Tibial nerve (tissue), 4 donors: Measurements from ENCODE around the gene ZNF138. TPM values are rescaled to one million over a fixed set of nuclear protein-coding genes. Genes with fewer than 3 reads are reported as not detected.

ENCODE experiments used
- DNase-seq, 2 donors: peaks; one replicate each; pipeline ENCODE4 v3.0.0-alpha.2; 2019; ENCODE audit warnings: low spot score in 2 of 2
- H3K27ac ChIP-seq, 4 donors: fragments of 200-600 bp; sonication (generic) in 3 of 4; one replicate each; pipeline ENCODE4 v1.5.1; 2017 to 2019; ENCODE audit warnings: mild to moderate bottlenecking in 1 of 4
- H3K27me3 ChIP-seq, 2 donors: fragments of 200-600 bp; sonication (generic) in 1 of 2; one replicate each; pipeline versions ENCODE4 v1.5.1 to v1.6.0; 2017 to 2019
- H3K36me3 ChIP-seq, 3 donors: fragments of 200-600 bp; sonication (generic); one replicate each; pipeline ENCODE4 v1.5.1; 2018 to 2019
- H3K4me1 ChIP-seq, 4 donors: fragments of 200-600 bp; sonication (generic) in 3 of 4; one replicate each; pipeline ENCODE4 v1.5.1; 2017 to 2019
- H3K4me3 ChIP-seq, 4 donors: fragments of 200-600 bp; sonication (generic) in 3 of 4; one replicate each; pipeline ENCODE4 v1.5.1; 2017 to 2019; ENCODE audit warnings: mild to moderate bottlenecking in 1 of 4, moderate library complexity in 1 of 4
- H3K9me3 ChIP-seq, 4 donors: fragments of 200-600 bp; sonication (generic) in 3 of 4; one replicate each; pipeline ENCODE4 v1.5.1; 2017 to 2019
- CTCF ChIP-seq, 5 experiments: fragments of 200-600 bp in 3 of 5; fragments of 450-650 bp in 2 of 5; sonication (generic) in 3 of 5; IDR thresholded peaks; one replicate each; pipeline ENCODE4 v1.5.1; 2016 to 2019; ENCODE audit warnings: antibody characterized with exemption in 5 of 5, mild to moderate bottlenecking in 3 of 5, moderate library complexity in 2 of 5
- EP300 ChIP-seq, 2 donors: sonication (generic); formaldehyde crosslinking; IDR thresholded peaks; one replicate each; pipeline ENCODE4 v1.6.1; 2017; ENCODE audit warnings: antibody characterized with exemption in 2 of 2, mild to moderate bottlenecking in 1 of 2
- POLR2A ChIP-seq, 2 donors: fragments of 450-650 bp; IDR thresholded peaks; one replicate each; pipeline ENCODE4 v1.6.1; 2017; ENCODE audit warnings: antibody characterized with exemption in 2 of 2, mild to moderate bottlenecking in 2 of 2, moderate library complexity in 2 of 2
- WGBS, 2 donors: methylation state at CpG; one replicate each; pipeline ENCODE4 v1.1.5; 2018; 5-methylcytosine and 5-hydroxymethylcytosine counted together
- total RNA-seq, 4 donors: library from RNA; depleted of rRNA; stranded (reverse); fragments of >200 nt; gene quantifications; one replicate each; pipeline ENCODE4 v1.1.0, GENCODE V29; 2016

ZNF138 gene
- total RNA-seq, 4 donors from 2014 or later = 9.9 to 14.7 (median 13.3) TPM

GRCh38 chr7:64878684-64879083 lies 84.5 kb downstream of the ZNF138 start:
- H3K27me3 ChIP-seq = peaks cover 0 to 2% of the 10 kb centered on the region in 2 donors
- no peaks in the 10 kb centered on the region for H3K36me3 ChIP-seq
- H3K9me3 ChIP-seq = peaks cover 0 to 17% (median 0%) of the 10 kb centered on the region in 4 donors
- DNase-seq = peak in 1 of 2 donors; percentile 2
- H3K4me1 ChIP-seq = peaks cover 0 to 12% (median 0%) of the 10 kb centered on the region in 4 donors
- H3K27ac ChIP-seq = no peak overlapping the region
- H3K4me3 ChIP-seq = no peak overlapping the region
- no peak for TF ChIP-seq EP300 (IDR thresholded peaks at IDR 0.05)
- TF ChIP-seq CTCF (IDR thresholded peaks at IDR 0.05) = no peak
- no peak for TF ChIP-seq POLR2A (IDR thresholded peaks at IDR 0.05)
- WGBS, 2 donors = 72 to 80% methylated on average over 5 of the region's 5 CpGs

GRCh38 chr7:64879086-64879730 lies 85.0 kb downstream of the ZNF138 start:
- peak in 1 of 2 donors; percentile 2 for DNase-seq
- no peak overlapping the region for H3K27ac ChIP-seq
- TF ChIP-seq CTCF (IDR thresholded peaks at IDR 0.05) (no peak), EP300 (IDR thresholded peaks at IDR 0.05) (no peak), POLR2A (IDR thresholded peaks at IDR 0.05) (no peak)

GRCh38 chr7:64879800-64880199 lies 85.6 kb downstream of the ZNF138 start:
- Histone ChIP-seq H3K27ac (no peak overlapping the region), H3K27me3 (peaks cover 0 to 4% of the 10 kb centered on the region in 2 donors), H3K4me1 (peaks cover 0 to 12% (median 0%) of the 10 kb centered on the region in 4 donors), H3K9me3 (peaks cover 0 to 17% (median 0%) of the 10 kb centered on the region in 4 donors), H3K36me3 (no peaks in the 10 kb centered on the region), H3K4me3 (no peak overlapping the region)
- 95 to 96% methylated on average over 17 of the region's 17 CpGs for WGBS, 2 donors
- peak in 1 of 2 donors; percentile 2 for DNase-seq
- no peak for TF ChIP-seq CTCF (IDR thresholded peaks at IDR 0.05)
- TF ChIP-seq EP300 (IDR thresholded peaks at IDR 0.05) = no peak
- TF ChIP-seq POLR2A (IDR thresholded peaks at IDR 0.05) = no peak

More at GRCh38 chr7:64879086-64879730, 85.0 kb downstream of the ZNF138 start:
- Histone ChIP-seq H3K36me3 (no peaks in the 10 kb centered on the region), H3K9me3 (peaks cover 0 to 17% (median 0%) of the 10 kb centered on the region in 4 donors), H3K4me1 (peaks cover 0 to 12% (median 0%) of the 10 kb centered on the region in 4 donors), H3K27me3 (peaks cover 0 to 4% of the 10 kb centered on the region in 2 donors), H3K4me3 (no peak overlapping the region)
- WGBS, 2 donors = 76 to 78% methylated on average over 9 of the region's 9 CpGs

DNA sequence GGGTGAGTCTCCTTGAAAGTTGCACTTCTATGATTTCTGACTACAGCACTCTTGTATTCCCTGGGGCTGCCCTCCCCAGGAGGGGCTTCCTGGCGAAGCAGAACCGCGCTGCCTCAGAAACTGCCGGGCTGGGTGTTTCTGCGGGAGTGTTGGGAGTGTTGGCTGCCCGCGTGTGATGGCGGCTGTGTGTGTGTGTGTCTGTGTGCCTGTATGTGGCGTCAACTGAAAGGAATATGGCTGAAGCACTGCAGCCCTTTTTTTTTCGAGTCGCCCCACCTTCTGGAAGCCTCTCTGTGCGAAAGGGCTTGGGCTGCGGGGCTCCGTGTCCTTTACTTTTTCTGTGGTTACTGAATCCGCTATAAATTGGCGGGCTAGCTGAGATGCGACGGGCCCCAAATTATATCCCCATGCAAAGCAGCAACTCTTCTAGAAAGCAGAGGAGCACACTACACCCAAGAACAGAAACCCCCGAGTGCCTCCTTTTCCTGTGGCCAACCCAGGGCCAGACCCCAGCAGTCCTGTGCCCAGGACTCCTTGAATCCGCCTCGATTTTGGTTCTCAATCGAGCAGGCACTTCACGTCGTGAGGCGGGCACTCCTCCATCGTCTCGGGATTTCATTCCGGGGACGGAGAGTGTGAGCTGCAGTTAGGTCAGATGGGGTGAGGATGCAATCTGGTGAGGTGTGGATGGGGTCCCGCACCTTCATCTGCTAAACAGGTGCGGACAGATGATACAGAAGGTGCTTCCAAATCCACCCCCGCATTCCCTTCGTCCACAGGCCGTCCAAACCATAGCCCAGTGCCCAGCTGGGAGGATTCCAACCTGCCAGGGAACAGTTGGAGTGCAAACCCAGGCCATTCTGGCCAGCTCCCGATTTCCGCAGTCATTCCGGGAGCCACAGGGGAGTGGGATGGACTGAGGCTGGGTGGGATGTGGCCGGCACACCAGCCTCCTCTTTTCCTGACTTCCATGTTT lies 86.4 kb downstream of the ZNF138 start:
- Histone ChIP-seq H3K36me3 (no peaks in the 10 kb centered on the region), H3K4me1 (peaks cover 0 to 12% (median 0%) of the 10 kb centered on the region in 4 donors), H3K27me3 (peaks cover 0 to 4% of the 10 kb centered on the region in 2 donors), H3K9me3 (peaks cover 0 to 17% (median 0%) of the 10 kb centered on the region in 4 donors), H3K4me3 (no peak overlapping the region), H3K27ac (no peak overlapping the region)
- TF ChIP-seq CTCF (IDR thresholded peaks at IDR 0.05) (no peak), EP300 (IDR thresholded peaks at IDR 0.05) (no peak), POLR2A (IDR thresholded peaks at IDR 0.05) (no peak)
- 95 to 96% methylated on average over 38 of the region's 38 CpGs for WGBS, 2 donors
- DNase-seq = peak in 1 of 2 donors; percentile 3
